HUES6 (cell line): ENCODE measurements around the gene MAML2.

Experiments
- H3K27ac ChIP-seq: 2 replicates; pipeline ENCODE4 v1.7.0; 2013; ENCODE audit warnings: low read depth, mild to moderate bottlenecking, low read length, inconsistent platforms
- H3K27me3 ChIP-seq: 2 replicates; pipeline ENCODE4 v1.6.1; 2013; ENCODE audit warnings: low read length; ENCODE audit not compliant: control insufficient read depth, insufficient read depth
- H3K36me3 ChIP-seq: 2 replicates; pipeline ENCODE4 v1.6.1; 2013; ENCODE audit warnings: low read length; ENCODE audit not compliant: control insufficient read depth, insufficient read depth
- H3K4me1 ChIP-seq: 2 replicates; pipeline ENCODE4 v1.6.1; 2013; ENCODE audit warnings: low read length; ENCODE audit not compliant: control insufficient read depth, insufficient read depth
- H3K4me3 ChIP-seq: 2 replicates; pipeline ENCODE4 v1.5.1; 2013; ENCODE audit warnings: low read depth, low read length
- H3K9ac ChIP-seq: one replicate; pipeline ENCODE4 v1.6.1; 2013; ENCODE audit warnings: mild to moderate bottlenecking, low read length
- H3K9me3 ChIP-seq: 2 replicates; pipeline ENCODE4 v1.6.1; 2013; ENCODE audit warnings: low read depth, low read length; ENCODE audit not compliant: control insufficient read depth, insufficient read depth

Gene MAML2

DNA sequence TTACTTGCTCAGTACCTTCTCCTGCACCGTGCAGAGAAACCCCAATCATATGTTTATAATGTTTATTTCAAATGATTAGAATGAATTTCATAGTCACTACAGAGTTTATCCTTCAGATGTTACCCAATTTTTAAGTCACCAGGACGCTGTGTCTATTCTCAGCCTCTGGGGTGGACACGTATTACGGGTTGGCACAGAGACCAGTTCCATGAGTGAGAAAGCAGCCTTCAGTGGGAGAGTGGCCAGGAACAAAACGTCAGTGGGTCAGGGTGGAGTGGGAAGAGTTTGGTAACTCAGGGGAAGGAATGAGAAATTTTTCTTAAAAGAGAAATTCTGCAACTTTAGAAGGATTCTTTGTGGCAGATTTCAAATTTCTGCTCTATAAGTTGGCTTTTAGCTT is 342.0 kb downstream of the MAML2 start:
- H3K4me3 ChIP-seq, result no peak overlapping the region
- no peak overlapping the region for H3K27ac ChIP-seq
- no peak overlapping the region for H3K9ac ChIP-seq

GRCh38 chr11:95999711-96000406 is 343.1 kb downstream of the MAML2 start:
- Histone ChIP-seq H3K4me1 (peaks cover 14% of the 10 kb centered on the region), H3K4me3 (no peak overlapping the region), H3K9me3 (peaks cover 2% of the 10 kb centered on the region; the same call in 1 of the 2 replicates), H3K27ac (peak overlapping the region; percentile 58; the same call in 1 of the 2 replicates), H3K27me3 (no peaks in the 10 kb centered on the region), H3K36me3 (no peaks in the 10 kb centered on the region), H3K9ac (no peak overlapping the region)

More for the DNA sequence above, 342.0 kb downstream of the MAML2 start:
- H3K36me3 ChIP-seq, result no peaks in the 10 kb centered on the region
- no peaks in the 10 kb centered on the region for H3K27me3 ChIP-seq
- H3K9me3 ChIP-seq, result peaks cover 3% of the 10 kb centered on the region; the same call in 1 of the 2 replicates
- peaks cover 14% of the 10 kb centered on the region for H3K4me1 ChIP-seq

DNA sequence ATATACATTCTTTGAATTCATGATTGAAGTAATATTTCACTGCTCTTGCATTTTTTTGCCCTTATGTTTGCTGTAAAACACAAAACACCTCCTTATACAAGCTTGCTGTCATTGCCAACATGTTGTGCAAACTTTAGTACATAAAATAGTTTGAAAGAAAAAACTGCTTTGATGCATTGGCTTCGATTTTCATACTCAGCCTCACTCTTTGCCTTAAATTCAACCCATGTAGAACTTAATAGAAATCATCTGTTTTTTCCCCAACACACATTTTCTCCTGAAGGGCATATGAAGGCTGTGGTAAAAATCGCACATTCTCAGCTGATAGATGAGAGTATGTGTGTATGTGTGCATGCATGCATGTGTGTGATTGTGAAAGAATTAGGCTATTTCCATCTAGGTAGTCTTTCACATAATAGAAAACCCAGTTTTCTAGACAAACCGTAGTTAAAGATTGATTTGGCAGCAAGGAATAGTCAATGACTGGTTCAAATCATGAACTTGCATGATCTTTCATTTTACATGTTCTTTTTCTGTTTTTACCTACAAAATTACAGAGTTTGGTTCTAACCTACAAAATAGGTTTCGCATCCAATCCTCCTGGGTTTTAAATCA is 346.3 kb downstream of the MAML2 start:
- H3K27me3 ChIP-seq, result no peaks in the 10 kb centered on the region
- no peak overlapping the region for H3K4me3 ChIP-seq
- H3K9ac ChIP-seq, result no peak overlapping the region
- H3K36me3 ChIP-seq, result no peaks in the 10 kb centered on the region
- no peak overlapping the region for H3K27ac ChIP-seq
- no peaks in the 10 kb centered on the region for H3K9me3 ChIP-seq
- H3K4me1 ChIP-seq, result peaks cover 28% of the 10 kb centered on the region

- H3K36me3 ChIP-seq, result no peaks in the 10 kb centered on the region
- H3K9ac ChIP-seq, result no peak overlapping the region
- peaks cover 28% of the 10 kb centered on the region for H3K4me1 ChIP-seq
- no peak overlapping the region for H3K4me3 ChIP-seq
- no peaks in the 10 kb centered on the region for H3K9me3 ChIP-seq
- no peaks in the 10 kb centered on the region for H3K27me3 ChIP-seq
- H3K27ac ChIP-seq, result no peak overlapping the region
These were observed 348.7 kb downstream of the MAML2 start for GRCh38 chr11:95994329-95994728.

GRCh38 chr11:95993438-95994298 is 349.3 kb downstream of the MAML2 start:
- H3K4me1 ChIP-seq, result peaks cover 26% of the 10 kb centered on the region
- H3K27ac ChIP-seq, result no peak overlapping the region
- no peaks in the 10 kb centered on the region for H3K27me3 ChIP-seq
- H3K9me3 ChIP-seq, result no peaks in the 10 kb centered on the region
- no peak overlapping the region for H3K9ac ChIP-seq
- H3K4me3 ChIP-seq, result no peak overlapping the region
- H3K36me3 ChIP-seq, result no peaks in the 10 kb centered on the region

GRCh38 chr11:95991545-95991944 is 351.4 kb downstream of the MAML2 start:
- H3K27ac ChIP-seq, result 0 out of 2 replicates have a peak overlapping the region, but pooled peaks have one; percentile 16
- no peak overlapping the region for H3K4me3 ChIP-seq
- no peak overlapping the region for H3K9ac ChIP-seq
- H3K9me3 ChIP-seq, result no peaks in the 10 kb centered on the region
- H3K27me3 ChIP-seq, result no peaks in the 10 kb centered on the region
- peaks cover 26% of the 10 kb centered on the region for H3K4me1 ChIP-seq
- no peaks in the 10 kb centered on the region for H3K36me3 ChIP-seq

- Histone ChIP-seq H3K4me3 (no peak overlapping the region), H3K36me3 (no peaks in the 10 kb centered on the region), H3K9me3 (no peaks in the 10 kb centered on the region), H3K27me3 (no peaks in the 10 kb centered on the region), H3K9ac (no peak overlapping the region), H3K27ac (0 out of 2 replicates have a peak overlapping the region, but pooled peaks have one; percentile 16), H3K4me1 (peaks cover 26% of the 10 kb centered on the region)
These were observed 351.9 kb downstream of the MAML2 start for GRCh38 chr11:95991101-95991500.

DNA sequence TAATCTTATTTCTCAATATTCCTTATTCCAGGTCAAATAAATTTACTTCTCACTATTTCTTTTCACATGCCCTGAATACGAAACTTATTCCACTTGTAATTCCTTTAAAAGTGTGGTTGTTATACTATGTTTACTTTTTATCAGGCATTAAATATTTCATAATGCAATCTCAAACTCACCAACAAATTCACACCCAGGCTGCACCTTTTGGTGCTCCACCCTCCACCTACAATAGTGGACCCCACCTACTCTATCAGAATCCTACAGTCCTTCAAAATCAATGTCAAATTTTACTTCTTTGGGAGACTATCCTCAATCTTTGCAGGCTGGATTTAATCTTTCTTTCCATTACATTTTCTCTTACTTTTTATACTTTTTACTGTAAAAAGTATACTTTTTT is 353.2 kb downstream of the MAML2 start:
- no peaks in the 10 kb centered on the region for H3K27me3 ChIP-seq

DNA sequence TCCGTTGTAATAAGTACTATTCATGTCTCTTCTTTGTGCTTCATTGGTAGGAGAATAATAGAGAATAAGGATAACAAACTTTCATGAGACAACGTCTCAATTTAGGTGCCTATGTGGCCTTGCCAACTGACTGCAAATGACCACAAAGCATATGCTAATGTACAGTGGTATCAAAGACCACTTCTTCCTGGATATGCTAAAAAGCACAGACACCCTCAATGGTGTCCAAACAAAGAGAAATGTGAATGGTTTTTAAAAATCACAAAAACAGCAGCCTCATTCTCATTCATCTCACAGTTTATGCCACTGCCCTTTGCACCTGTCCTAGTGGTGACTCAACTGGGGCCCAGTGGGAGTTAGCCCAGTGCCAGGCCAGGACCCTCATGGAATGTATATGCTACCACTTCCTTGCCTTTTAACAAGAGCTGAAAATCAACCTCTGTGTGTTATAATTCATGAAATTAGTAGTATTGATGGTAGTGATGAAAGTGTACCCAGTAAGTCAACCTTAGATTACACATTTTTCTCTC is 353.9 kb downstream of the MAML2 start:
- no peak overlapping the region for H3K4me3 ChIP-seq
- no peak overlapping the region for H3K9ac ChIP-seq
- H3K4me1 ChIP-seq, result peaks cover 22% of the 10 kb centered on the region
- H3K27ac ChIP-seq, result no peak overlapping the region
- H3K27me3 ChIP-seq, result no peaks in the 10 kb centered on the region
- no peaks in the 10 kb centered on the region for H3K36me3 ChIP-seq
- no peaks in the 10 kb centered on the region for H3K9me3 ChIP-seq

More for the DNA sequence above, 353.2 kb downstream of the MAML2 start:
- Histone ChIP-seq H3K9ac (no peak overlapping the region), H3K36me3 (no peaks in the 10 kb centered on the region), H3K9me3 (no peaks in the 10 kb centered on the region), H3K4me3 (no peak overlapping the region), H3K27ac (no peak overlapping the region), H3K4me1 (peaks cover 26% of the 10 kb centered on the region)

- H3K9ac ChIP-seq, result no peak overlapping the region
- no peaks in the 10 kb centered on the region for H3K36me3 ChIP-seq
- H3K9me3 ChIP-seq, result no peaks in the 10 kb centered on the region
- peaks cover 2% of the 10 kb centered on the region; the same call in 1 of the 2 replicates for H3K4me1 ChIP-seq
- H3K4me3 ChIP-seq, result no peak overlapping the region
- no peak overlapping the region for H3K27ac ChIP-seq
- H3K27me3 ChIP-seq, result no peaks in the 10 kb centered on the region
These were observed 357.7 kb downstream of the MAML2 start for GRCh38 chr11:95985174-95985808.
